SK-N-SH (cell line): ENCODE measurements around the gene DENND6B. TPM values are rescaled to one million over a fixed set of nuclear protein-coding genes. Genes with fewer than 3 reads are reported as not detected.
"Not testable (repeated sequence)": the region's sequence is repeated elsewhere in the genome, so short reads cannot be mapped to it uniquely, and the experiment has no call there.

Experiments used
- CTCF ChIA-PET: fragments of 300-600, 350-600 bp; formaldehyde crosslinking; extraction: SDS; loops from one replicate; lab custom pipeline; 2021; lab: Yijun Ruan, JAX
- POLR2A ChIA-PET: fragments of 350-600 bp; sonication (Branson Sonifier 250); formaldehyde crosslinking; extraction: SDS; loops from one replicate; lab custom pipeline; 2020; ENCODE audit warnings: antibody characterized with exemption, inconsistent platforms; lab: Yijun Ruan, JAX
- DNase-seq: peaks from one replicate; pipeline ENCODE4 v3.0.0; 2012
- H2AFZ ChIP-seq: fragments of 200-600 bp; sonication (generic); 2 replicates; pipeline ENCODE4 v1.8.1; 2016; ENCODE audit warnings: antibody characterized with exemption, mild to moderate bottlenecking, low read depth
- H3F3A ChIP-seq: fragments of 200-600 bp; sonication (generic); replicated peaks from 2 replicates; pipeline ENCODE3; 2016; ENCODE audit warnings: antibody characterized with exemption, mild to moderate bottlenecking; ENCODE audit not compliant: insufficient read depth
- H3K27ac ChIP-seq, 2 experiments: fragments of 200-500 bp in 1 of 2; fragments of 200-600 bp in 1 of 2; sonication (Bioruptor generic) in 1 of 2; sonication (generic), shearing (Covaris generic) in 1 of 2; 2 replicates each; pipeline versions ENCODE4 v1.5.1 to v1.6.1; 2014 to 2016; ENCODE audit warnings: low read depth in 2 of 2, inconsistent platforms in 1 of 2, low read length in 1 of 2, mild to moderate bottlenecking in 1 of 2, mixed read lengths in 1 of 2
- H3K27me3 ChIP-seq: fragments of 200-600 bp; sonication (generic), shearing (Covaris generic); 2 replicates; pipeline ENCODE4 v1.6.1; 2016; ENCODE audit warnings: mixed run types; ENCODE audit not compliant: insufficient read depth
- H3K36me3 ChIP-seq, 2 experiments: fragments of 200-500 bp in 1 of 2; fragments of 200-600 bp in 1 of 2; sonication (Bioruptor generic) in 1 of 2; sonication (generic) in 1 of 2; replicated peaks in 1 of 2; 2 replicates each; pipeline versions ENCODE3 to v1.5.1; 2014 to 2016; ENCODE audit warnings: low read length in 1 of 2, mild to moderate bottlenecking in 1 of 2; ENCODE audit not compliant: insufficient read depth in 2 of 2, control insufficient read depth in 1 of 2
- H3K4me1 ChIP-seq, 2 experiments: fragments of 200-500 bp in 1 of 2; fragments of 200-600 bp in 1 of 2; sonication (Bioruptor generic) in 1 of 2; sonication (generic), shearing (Covaris generic) in 1 of 2; 2 replicates each; pipeline versions ENCODE4 v1.5.1 to v1.6.1; 2014 to 2016; ENCODE audit warnings: low read depth in 1 of 2, low read length in 1 of 2, mixed run types in 1 of 2; ENCODE audit not compliant: insufficient read depth in 2 of 2, control insufficient read depth in 1 of 2
- H3K4me2 ChIP-seq: fragments of 200-600 bp; sonication (generic), shearing (Covaris generic); 2 replicates; pipeline ENCODE4 v1.6.1; 2017; ENCODE audit warnings: mixed run types
- H3K4me3 ChIP-seq, 2 experiments: fragments of 200-500 bp in 1 of 2; fragments of 200-600 bp in 1 of 2; sonication (Bioruptor generic) in 1 of 2; sonication (generic), shearing (Covaris generic) in 1 of 2; 2 replicates each; pipeline versions ENCODE4 v1.5.1 to v1.8.1; 2014 to 2016; ENCODE audit warnings: low read depth in 2 of 2, inconsistent platforms in 1 of 2, low read length in 1 of 2, mild to moderate bottlenecking in 1 of 2, mixed read lengths in 1 of 2, moderate library complexity in 1 of 2
- H3K79me2 ChIP-seq: fragments of 200-600 bp; sonication (generic); 2 replicates; pipeline ENCODE4 v1.8.1; 2017; ENCODE audit warnings: mild to moderate bottlenecking; ENCODE audit not compliant: insufficient read depth
- H3K9ac ChIP-seq: fragments of 200-600 bp; sonication (generic); 2 replicates; pipeline ENCODE4 v1.6.1; 2017; ENCODE audit warnings: mixed run types
- H3K9me2 ChIP-seq: fragments of 200-600 bp; sonication (generic); 2 replicates; pipeline ENCODE4 v1.6.1; 2017; ENCODE audit warnings: mixed run types
- H3K9me3 ChIP-seq: fragments of 200-600 bp; sonication (generic); 2 replicates; pipeline ENCODE4 v1.6.1; 2017; ENCODE audit warnings: mixed run types, mild to moderate bottlenecking, moderate library complexity
- H4K20me1 ChIP-seq: fragments of 200-600 bp; sonication (generic); 2 replicates; pipeline ENCODE4 v1.6.1; 2017; ENCODE audit warnings: mild to moderate bottlenecking, mixed run types; ENCODE audit not compliant: insufficient read depth
- POLR2AphosphoS5 ChIP-seq: IDR thresholded peaks from 2 replicates; pipeline ENCODE4 v1.6.1; 2012; ENCODE audit warnings: low read depth, low read length
- RAD21 ChIP-seq: IDR thresholded peaks from 2 replicates; pipeline ENCODE4 v1.6.1; 2012; ENCODE audit warnings: mild to moderate bottlenecking, low read length
- SMC3 ChIP-seq: IDR thresholded peaks from 2 replicates; pipeline ENCODE4 v1.6.1; 2012; ENCODE audit warnings: low read depth, low read length, improper control_type of control experiment
- WGBS: methylation state at CpG from one replicate; pipeline ENCODE4 v1.1.6; 2017; ENCODE audit warnings: low lambda C conversion rate; 5-methylcytosine and 5-hydroxymethylcytosine counted together
- polyA plus RNA-seq, 3 experiments: library from polyadenylated mRNA; depleted of rRNA; stranded (reverse); fragments of >200 nt; gene quantifications; 2 replicates each; pipeline ENCODE4 v1.2.3, GENCODE V29; 2012
- TF ChIP-seq, protein P1 (sequence below): IDR thresholded peaks from 2 replicates; pipeline ENCODE4 v1.4.0; 2012; ENCODE audit warnings: low read depth, borderline replicate concordance
- TF ChIP-seq, protein P2 (sequence below): fragments of 200-600 bp; sonication (generic); IDR thresholded peaks from 2 replicates; pipeline ENCODE4 v1.6.1; 2017; ENCODE audit warnings: antibody characterized with exemption, mild to moderate bottlenecking, moderate library complexity

The DENND6B gene
- polyA plus RNA-seq, 1 of the 3 experiments (the other 2 are of a cell fraction): 5.6 TPM

DNA sequence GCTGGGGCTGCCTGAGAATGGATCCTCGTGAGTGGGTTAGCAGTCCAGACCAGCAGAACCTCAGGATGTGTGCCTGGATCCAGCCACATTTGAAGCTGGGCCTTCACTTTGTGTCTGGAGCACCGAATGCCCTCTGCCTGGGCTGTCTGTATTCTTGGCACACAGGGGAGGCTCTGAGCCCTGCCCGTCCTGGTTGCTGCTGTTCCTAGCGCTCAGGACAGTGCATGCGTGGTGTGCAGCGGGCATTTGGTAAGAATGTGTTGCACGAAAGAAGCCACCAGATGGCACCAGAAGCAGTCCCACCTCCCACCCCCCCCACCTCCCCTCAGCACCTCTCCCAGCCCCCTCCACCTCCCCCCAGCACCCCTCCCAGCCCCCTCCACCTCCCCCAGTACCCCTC is 52.5 kb downstream of the DENND6B start:
- H3K9me3 ChIP-seq: no peaks in the 10 kb centered on the region
- ChIA-PET POLR2A (no interaction called here), CTCF (interaction anchor here (0.8 to 11.4 kb wide), 13 partner anchors 8 to 328 kb away, joined by 3 to 101 read pairs (median 9); partner anchors contain the start of genes DENND6B, HDAC10, MAPK12 and PPP6R2)
- H3K4me1 ChIP-seq: peaks cover 7 to 15% of the 10 kb centered on the region in 2 experiments; a peak in 2 of 4 replicates
- no peak overlapping the region for H3K9ac ChIP-seq
- WGBS: no CpG with 5 or more reads among the region's 7 CpGs
- TF ChIP-seq POLR2AphosphoS5 (no peak), RAD21 (peak; percentile 42), SMC3 (peak; percentile 47; the same call in 1 of the 2 replicates)
- TF ChIP-seq, protein P1, sequence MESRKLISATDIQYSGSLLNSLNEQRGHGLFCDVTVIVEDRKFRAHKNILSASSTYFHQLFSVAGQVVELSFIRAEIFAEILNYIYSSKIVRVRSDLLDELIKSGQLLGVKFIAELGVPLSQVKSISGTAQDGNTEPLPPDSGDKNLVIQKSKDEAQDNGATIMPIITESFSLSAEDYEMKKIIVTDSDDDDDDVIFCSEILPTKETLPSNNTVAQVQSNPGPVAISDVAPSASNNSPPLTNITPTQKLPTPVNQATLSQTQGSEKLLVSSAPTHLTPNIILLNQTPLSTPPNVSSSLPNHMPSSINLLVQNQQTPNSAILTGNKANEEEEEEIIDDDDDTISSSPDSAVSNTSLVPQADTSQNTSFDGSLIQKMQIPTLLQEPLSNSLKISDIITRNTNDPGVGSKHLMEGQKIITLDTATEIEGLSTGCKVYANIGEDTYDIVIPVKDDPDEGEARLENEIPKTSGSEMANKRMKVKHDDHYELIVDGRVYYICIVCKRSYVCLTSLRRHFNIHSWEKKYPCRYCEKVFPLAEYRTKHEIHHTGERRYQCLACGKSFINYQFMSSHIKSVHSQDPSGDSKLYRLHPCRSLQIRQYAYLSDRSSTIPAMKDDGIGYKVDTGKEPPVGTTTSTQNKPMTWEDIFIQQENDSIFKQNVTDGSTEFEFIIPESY: no peak
- TF ChIP-seq, protein P2, sequence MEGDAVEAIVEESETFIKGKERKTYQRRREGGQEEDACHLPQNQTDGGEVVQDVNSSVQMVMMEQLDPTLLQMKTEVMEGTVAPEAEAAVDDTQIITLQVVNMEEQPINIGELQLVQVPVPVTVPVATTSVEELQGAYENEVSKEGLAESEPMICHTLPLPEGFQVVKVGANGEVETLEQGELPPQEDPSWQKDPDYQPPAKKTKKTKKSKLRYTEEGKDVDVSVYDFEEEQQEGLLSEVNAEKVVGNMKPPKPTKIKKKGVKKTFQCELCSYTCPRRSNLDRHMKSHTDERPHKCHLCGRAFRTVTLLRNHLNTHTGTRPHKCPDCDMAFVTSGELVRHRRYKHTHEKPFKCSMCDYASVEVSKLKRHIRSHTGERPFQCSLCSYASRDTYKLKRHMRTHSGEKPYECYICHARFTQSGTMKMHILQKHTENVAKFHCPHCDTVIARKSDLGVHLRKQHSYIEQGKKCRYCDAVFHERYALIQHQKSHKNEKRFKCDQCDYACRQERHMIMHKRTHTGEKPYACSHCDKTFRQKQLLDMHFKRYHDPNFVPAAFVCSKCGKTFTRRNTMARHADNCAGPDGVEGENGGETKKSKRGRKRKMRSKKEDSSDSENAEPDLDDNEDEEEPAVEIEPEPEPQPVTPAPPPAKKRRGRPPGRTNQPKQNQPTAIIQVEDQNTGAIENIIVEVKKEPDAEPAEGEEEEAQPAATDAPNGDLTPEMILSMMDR: peak; percentile 39
- DNase-seq: peak; percentile 90
- peaks cover 17 to 47% of the 10 kb centered on the region in 2 experiments for H3K36me3 ChIP-seq
- H3K79me2 ChIP-seq: no peaks in the 10 kb centered on the region
- H3K4me2 ChIP-seq: no peak overlapping the region
- no peak overlapping the region for H3K4me3 ChIP-seq
- H3F3A ChIP-seq: peaks cover 35% of the 10 kb centered on the region
- no peaks in the 10 kb centered on the region for H3K27me3 ChIP-seq
- H2AFZ ChIP-seq: no peak overlapping the region
- H4K20me1 ChIP-seq: peaks cover 27% of the 10 kb centered on the region; the same call in 1 of the 2 replicates
- no peaks in the 10 kb centered on the region for H3K9me2 ChIP-seq
- H3K27ac ChIP-seq: peak overlapping the region in 1 of 2 experiments; percentile 11; a peak in 1 of 4 replicates

DNA sequence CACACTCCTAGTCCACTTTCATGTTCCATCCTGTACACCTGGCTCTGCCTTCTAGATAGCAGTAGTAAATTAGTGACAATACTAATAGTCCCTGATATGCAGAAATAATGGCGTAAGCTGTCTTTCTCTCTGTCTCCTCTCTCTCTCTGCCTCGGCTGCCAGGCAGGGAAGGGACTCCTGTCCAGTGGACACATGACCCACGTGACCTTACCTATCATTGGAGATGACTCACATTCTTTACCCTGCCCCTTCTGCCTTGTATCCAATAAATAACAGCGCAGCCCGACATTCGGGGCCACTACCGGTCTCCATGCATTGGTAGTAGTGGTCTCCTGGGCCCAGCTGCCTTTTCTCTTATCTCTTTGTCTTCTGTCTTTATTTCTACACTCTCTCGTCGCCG is 53.0 kb downstream of the DENND6B start:
- H3K27me3 ChIP-seq, H3K79me2 ChIP-seq, H3K9ac ChIP-seq, DNase-seq, H2AFZ ChIP-seq, H3K4me3 ChIP-seq, H3K9me3 ChIP-seq, H3K9me2 ChIP-seq, H3K4me2 ChIP-seq, POLR2A ChIA-PET: not testable (repeated sequence)
- Histone ChIP-seq H3K4me1 (peaks cover 7 to 20% of the 10 kb centered on the region in 2 experiments; a peak in 2 of 4 replicates), H3K27ac (peak overlapping the region in 1 of 2 experiments; percentile 11; a peak in 1 of 4 replicates), H3F3A (peaks cover 39% of the 10 kb centered on the region), H3K36me3 (peaks cover 17 to 42% of the 10 kb centered on the region in 2 experiments), H4K20me1 (peaks cover 27% of the 10 kb centered on the region; the same call in 1 of the 2 replicates)
- CTCF ChIA-PET: interaction anchor here (0.8 to 11.4 kb wide), 12 partner anchors 8 to 68 kb away, joined by 3 to 101 read pairs (median 9); partner anchors contain the start of genes DENND6B, HDAC10, MAPK12 and PPP6R2
- WGBS: 96% methylated on average over 10 of the region's 10 CpGs

DNA sequence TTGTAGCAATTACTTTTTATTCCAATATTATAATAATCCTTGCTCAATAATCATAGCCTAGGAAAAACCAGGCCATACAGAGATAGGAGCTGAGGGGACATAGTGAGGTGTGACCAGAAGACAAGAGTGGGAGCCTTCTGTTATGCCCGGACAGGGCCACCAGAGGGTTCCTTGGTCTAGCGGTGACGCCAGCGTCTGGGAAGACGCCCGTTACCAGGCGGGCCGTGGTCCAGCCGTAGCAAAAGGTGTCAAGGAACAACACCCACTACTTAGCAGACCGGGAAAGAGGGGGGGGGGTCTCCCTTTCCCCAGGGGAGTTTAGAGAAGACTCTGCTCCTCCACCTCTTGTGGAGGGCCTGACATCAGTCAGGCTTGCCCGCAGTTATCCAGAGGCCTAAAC is 53.5 kb downstream of the DENND6B start:
- peaks cover 27% of the 10 kb centered on the region; the same call in 1 of the 2 replicates for H4K20me1 ChIP-seq
- CTCF ChIA-PET: interaction anchor here (0.8 to 11.4 kb wide), 12 partner anchors 8 to 347 kb away, joined by 3 to 101 read pairs (median 9); partner anchors contain the start of genes DENND6B, HDAC10, MAPK12 and PPP6R2
- H3K27ac ChIP-seq, H3K4me3 ChIP-seq, POLR2A ChIA-PET, H3K79me2 ChIP-seq, H3K9me2 ChIP-seq, DNase-seq, H3K9me3 ChIP-seq, H2AFZ ChIP-seq, H3K4me2 ChIP-seq, H3K27me3 ChIP-seq, H3K9ac ChIP-seq: not testable (repeated sequence)
- H3K4me1 ChIP-seq: peaks cover 7 to 23% of the 10 kb centered on the region in 2 experiments; a peak in 2 of 4 replicates
- H3K36me3 ChIP-seq: peaks cover 16 to 37% of the 10 kb centered on the region in 2 experiments
- H3F3A ChIP-seq: peaks cover 39% of the 10 kb centered on the region
- WGBS: 96% methylated on average over 10 of the region's 11 CpGs
